Stimulated activated CD4-positive, alpha-beta T cell treated with anti-CD3 and anti-CD28 coated beads, Interleukin-1b, Interleukin-23, amount 100 ng/mL, for 24 hours (primary cell): ENCODE data around the gene INHA.

Experiments
- DNase-seq, 4 experiments: peaks; one replicate each; pipeline ENCODE4 v3.0.0-alpha.2; 2020; ENCODE audit warnings: low read depth in 4 of 4, low spot score in 1 of 4

INHA gene

GRCh38 chr2:219540784-219541504, 31.2 kb upstream of the INHA start:
- no peak for DNase-seq

- DNase-seq, result peak; percentile 67 to 86 (median 74)
These were observed 30.4 kb upstream of the INHA start for GRCh38 chr2:219541611-219542180.

- peak in 1 of 4 experiments; percentile 21 for DNase-seq
These were observed 29.0 kb upstream of the INHA start for GRCh38 chr2:219542931-219543595.

- DNase-seq, result peak; percentile 80 to 96 (median 92)
These were observed 28.3 kb upstream of the INHA start, which contains the start of the genes CHPF and TMEM198 for GRCh38 chr2:219543596-219544358. Gene CHPF, minus strand, starts transcription at chr2:219543809. Its CDS starts 271 bp downstream, at chr2:219543538. Gene TMEM198, plus strand, starts transcription at chr2:219544028. Its CDS starts 700 bp downstream, at chr2:219544728.

- no peak for DNase-seq
These were observed 27.5 kb upstream of the INHA start for GRCh38 chr2:219544567-219544966.

GRCh38 chr2:219545295-219545942, 26.7 kb upstream of the INHA start:
- no peak for DNase-seq

- DNase-seq, result no peak
These were observed 26.2 kb upstream of the INHA start for GRCh38 chr2:219545943-219546352.

GRCh38 chr2:219547621-219548020, 24.5 kb upstream of the INHA start:
- no peak for DNase-seq

GRCh38 chr2:219548990-219549389, 23.1 kb upstream of the INHA start:
- DNase-seq, result no peak

- no peak for DNase-seq
These were observed 22.5 kb upstream of the INHA start for GRCh38 chr2:219549619-219550018.

GRCh38 chr2:219551441-219552381, 20.4 kb upstream of the INHA start:
- DNase-seq, result no peak

- DNase-seq, result peak; percentile 65 to 76 (median 70)
These were observed 19.5 kb upstream of the INHA start for GRCh38 chr2:219552382-219553167.

- no peak for DNase-seq
These were observed 19.0 kb upstream of the INHA start for GRCh38 chr2:219553168-219553417.

- no peak for DNase-seq
These were observed 18.6 kb upstream of the INHA start for GRCh38 chr2:219553463-219553963.

GRCh38 chr2:219554350-219554749, 17.8 kb upstream of the INHA start:
- no peak for DNase-seq

- DNase-seq, result no peak
These were observed 16.2 kb upstream of the INHA start for GRCh38 chr2:219555956-219556355.

GRCh38 chr2:219556413-219556812, 15.7 kb upstream of the INHA start:
- no peak for DNase-seq

GRCh38 chr2:219557320-219557719, 14.8 kb upstream of the INHA start:
- DNase-seq, result no peak
